Measurements from ENCODE around the gene BTAF1. TPM values are rescaled to one million over a fixed set of nuclear protein-coding genes. Genes with fewer than 3 reads are reported as not detected.

The BTAF1 gene
- total RNA-seq, 1 donor from 2014 or later, result 31.0 TPM

DNA sequence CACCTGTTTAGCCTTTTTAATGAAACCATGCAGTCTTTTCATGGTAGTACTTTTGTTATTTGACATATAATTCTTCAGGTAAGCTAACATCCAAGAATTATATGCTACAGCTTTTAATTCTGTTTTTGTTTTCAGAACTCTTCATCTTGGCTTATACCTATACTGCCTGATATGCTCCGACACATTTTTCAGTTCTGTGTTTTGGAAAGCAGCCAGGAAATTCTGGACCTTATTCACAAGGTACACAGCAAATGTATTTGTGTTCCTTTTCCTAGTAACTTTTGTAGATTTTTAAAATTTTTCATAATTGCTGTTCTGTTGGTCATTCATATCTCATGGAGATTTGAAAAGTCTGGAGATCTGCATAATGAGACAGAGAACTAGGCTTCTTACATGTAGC lies 56.7 kb downstream of the BTAF1 start:
- ATAC-seq (no peak), DNase-seq (no peak)
- intact Hi-C loops (cut with DNase I), result no loop called here
- H3K27me3 ChIP-seq (ENCODE audit: low read depth), result no peaks in the 10 kb centered on the region
- H3K36me3 ChIP-seq, result peaks cover 42% of the 10 kb centered on the region
- TF ChIP-seq, protein P1, sequence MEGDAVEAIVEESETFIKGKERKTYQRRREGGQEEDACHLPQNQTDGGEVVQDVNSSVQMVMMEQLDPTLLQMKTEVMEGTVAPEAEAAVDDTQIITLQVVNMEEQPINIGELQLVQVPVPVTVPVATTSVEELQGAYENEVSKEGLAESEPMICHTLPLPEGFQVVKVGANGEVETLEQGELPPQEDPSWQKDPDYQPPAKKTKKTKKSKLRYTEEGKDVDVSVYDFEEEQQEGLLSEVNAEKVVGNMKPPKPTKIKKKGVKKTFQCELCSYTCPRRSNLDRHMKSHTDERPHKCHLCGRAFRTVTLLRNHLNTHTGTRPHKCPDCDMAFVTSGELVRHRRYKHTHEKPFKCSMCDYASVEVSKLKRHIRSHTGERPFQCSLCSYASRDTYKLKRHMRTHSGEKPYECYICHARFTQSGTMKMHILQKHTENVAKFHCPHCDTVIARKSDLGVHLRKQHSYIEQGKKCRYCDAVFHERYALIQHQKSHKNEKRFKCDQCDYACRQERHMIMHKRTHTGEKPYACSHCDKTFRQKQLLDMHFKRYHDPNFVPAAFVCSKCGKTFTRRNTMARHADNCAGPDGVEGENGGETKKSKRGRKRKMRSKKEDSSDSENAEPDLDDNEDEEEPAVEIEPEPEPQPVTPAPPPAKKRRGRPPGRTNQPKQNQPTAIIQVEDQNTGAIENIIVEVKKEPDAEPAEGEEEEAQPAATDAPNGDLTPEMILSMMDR (IDR thresholded peaks at IDR 0.05), result no peak
- no peak overlapping the region for H3K4me3 ChIP-seq
- no peaks in the 10 kb centered on the region for H3K9me3 ChIP-seq
- no peaks in the 10 kb centered on the region for H3K4me1 ChIP-seq
- no peak overlapping the region for H3K27ac ChIP-seq

DNA sequence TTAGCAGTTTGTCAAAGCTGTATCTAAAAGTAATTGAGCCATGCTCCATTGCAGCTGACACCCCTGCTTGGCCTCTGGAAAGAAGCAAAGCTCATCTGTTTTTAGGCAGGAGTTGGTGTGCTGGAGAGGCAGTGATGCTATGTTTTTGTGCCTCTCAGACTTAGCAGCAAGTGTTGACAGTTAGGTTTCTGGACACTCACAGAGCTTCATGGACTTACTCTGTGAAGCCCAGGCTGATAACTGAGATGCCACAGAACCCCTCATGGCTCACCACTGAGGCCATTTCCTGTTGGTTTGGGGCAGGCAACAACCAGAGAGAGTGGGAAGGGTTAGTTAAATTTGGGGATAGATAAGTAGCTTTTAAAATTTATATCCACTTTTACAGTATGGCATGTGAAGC lies 59.8 kb downstream of the BTAF1 start:
- Histone ChIP-seq H3K36me3 (peaks cover 62% of the 10 kb centered on the region), H3K27me3 (ENCODE audit: low read depth) (no peaks in the 10 kb centered on the region), H3K4me1 (no peaks in the 10 kb centered on the region), H3K27ac (no peak overlapping the region), H3K9me3 (no peaks in the 10 kb centered on the region), H3K4me3 (no peak overlapping the region)
- ATAC-seq (no peak), DNase-seq (no peak)
- TF ChIP-seq, protein P1 (IDR thresholded peaks at IDR 0.05), result no peak
- intact Hi-C loops (cut with DNase I), result no loop called here

DNA sequence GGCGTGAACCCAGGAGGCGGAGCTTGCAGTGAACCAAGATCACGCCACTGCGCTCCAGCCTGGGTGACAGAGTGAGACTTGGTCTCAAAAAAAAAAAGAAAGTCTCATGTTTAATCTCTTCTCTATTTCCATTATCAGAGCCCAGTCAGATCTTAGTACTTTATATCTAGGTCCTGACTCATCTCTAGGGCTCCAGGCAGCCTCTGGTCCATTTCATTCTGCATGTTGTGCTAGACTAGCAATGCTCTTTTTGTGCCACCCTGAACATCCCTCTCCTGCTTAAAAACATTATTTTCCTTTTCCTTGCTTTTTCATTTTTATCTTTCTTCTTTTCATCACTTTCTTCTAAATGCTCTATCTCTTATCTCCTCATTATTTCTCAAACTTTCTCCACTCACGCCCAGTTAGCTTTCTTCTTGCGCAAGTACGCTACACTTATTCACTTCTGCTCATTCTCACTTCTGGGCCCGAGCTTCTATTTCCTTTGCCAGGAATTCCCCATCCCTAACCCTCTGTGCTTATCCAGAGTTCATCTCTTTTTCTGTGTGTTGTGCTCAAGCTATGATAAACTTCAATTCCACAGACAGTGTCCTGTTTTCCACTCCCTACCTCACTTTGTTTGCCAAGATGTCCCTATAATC lies 63.9 kb downstream of the BTAF1 start:
- Histone ChIP-seq H3K27ac (no peak overlapping the region), H3K9me3 (no peaks in the 10 kb centered on the region), H3K27me3 (ENCODE audit: low read depth) (no peaks in the 10 kb centered on the region), H3K4me1 (no peaks in the 10 kb centered on the region), H3K36me3 (peaks cover 79% of the 10 kb centered on the region), H3K4me3 (no peak overlapping the region)
- TF ChIP-seq, protein P1 (IDR thresholded peaks at IDR 0.05), result no peak
- intact Hi-C loops (cut with DNase I), result no loop called here
- no peak for ATAC-seq
- no peak for DNase-seq

DNA sequence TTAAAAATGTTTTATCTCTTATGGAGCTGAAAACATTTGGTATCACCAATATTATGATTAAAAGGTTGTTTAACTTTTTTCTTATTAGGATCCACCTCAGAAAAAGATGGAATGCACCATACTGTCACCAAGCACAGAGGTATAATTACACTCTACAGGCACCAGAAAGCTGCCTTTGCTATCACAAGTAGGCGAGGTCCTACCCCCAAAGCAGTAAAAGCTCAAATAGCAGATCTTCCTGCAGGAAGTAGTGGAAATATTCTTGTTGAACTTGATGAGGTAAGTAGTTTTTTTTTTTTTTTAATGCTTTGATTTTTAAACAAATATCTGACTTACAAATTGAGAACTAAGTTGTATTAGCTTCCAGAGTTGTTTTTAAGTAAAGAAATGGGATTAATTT lies 68.5 kb downstream of the BTAF1 start:
- H3K4me3 ChIP-seq, result no peak overlapping the region
- H3K9me3 ChIP-seq, result no peaks in the 10 kb centered on the region
- DNase-seq (no peak), ATAC-seq (no peak)
- peaks cover 83% of the 10 kb centered on the region for H3K36me3 ChIP-seq
- TF ChIP-seq, protein P1 (IDR thresholded peaks at IDR 0.05), result no peak
- no peak overlapping the region for H3K27ac ChIP-seq
- intact Hi-C loops (cut with DNase I), result no loop called here
- H3K27me3 ChIP-seq (ENCODE audit: low read depth), result no peaks in the 10 kb centered on the region
- H3K4me1 ChIP-seq, result no peaks in the 10 kb centered on the region

DNA sequence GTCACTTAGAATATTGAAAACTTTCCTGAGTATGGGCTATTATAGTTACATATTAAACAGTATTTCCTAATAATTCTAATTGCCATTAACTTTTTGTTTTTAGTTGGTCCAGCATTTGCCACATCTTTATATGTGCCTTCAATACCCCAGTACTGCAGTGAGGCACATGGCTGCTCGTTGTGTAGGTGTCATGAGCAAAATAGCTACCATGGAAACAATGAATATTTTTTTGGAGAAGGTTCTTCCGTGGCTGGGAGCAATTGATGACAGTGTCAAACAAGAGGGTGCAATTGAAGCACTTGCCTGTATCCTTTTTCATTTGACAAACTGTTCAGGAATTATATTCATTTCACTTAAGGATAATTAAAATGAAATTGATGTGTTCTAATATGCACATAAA lies 72.7 kb downstream of the BTAF1 start:
- DNase-seq, result no peak
- TF ChIP-seq, protein P1 (IDR thresholded peaks at IDR 0.05), result no peak
- Histone ChIP-seq H3K4me1 (no peaks in the 10 kb centered on the region), H3K27ac (no peak overlapping the region), H3K36me3 (peaks cover 78% of the 10 kb centered on the region), H3K4me3 (no peak overlapping the region), H3K9me3 (no peaks in the 10 kb centered on the region), H3K27me3 (ENCODE audit: low read depth) (no peaks in the 10 kb centered on the region)
- intact Hi-C loops (cut with DNase I), result no loop called here
- no peak for ATAC-seq

Data from lower lobe of right lung (tissue), 2 donors.